Caco-2 (cell line): Measurements from ENCODE around the gene ARHGDIB. TPM values are rescaled to one million over a fixed set of nuclear protein-coding genes. Genes with fewer than 3 reads are reported as not detected.

ENCODE experiments used
- BruUV-seq: library from RNA; stranded (reverse); fragments of 400-500 nt; replicated peaks from 2 replicates; lab custom pipeline; 2021; lab: Mats Ljungman, UMichigan
- CTCF ChIA-PET: fragments of 300-600 bp; sonication (Branson Sonifier 250); formaldehyde crosslinking; loops from one replicate; lab custom pipeline; 2022; ENCODE audit warnings: antibody characterized with exemption; lab: Charles Lee
- POLR2A ChIA-PET: fragments of 300-600 bp; sonication (Branson Sonifier 250); formaldehyde crosslinking; loops from one replicate; lab custom pipeline; 2022; ENCODE audit warnings: antibody characterized with exemption; lab: Charles Lee
- DNase-seq, 2 experiments: peaks; one replicate each; pipeline versions ENCODE4 v3.0.0 to v3.0.0-alpha.2; 2020 to 2022
- H3K27me3 ChIP-seq: replicated peaks from 2 replicates; pipeline ENCODE4 v1.6.0; 2011; ENCODE audit warnings: low read length; ENCODE audit not compliant: control insufficient read depth, insufficient read depth
- H3K36me3 ChIP-seq: 2 replicates; pipeline ENCODE4 v1.5.1; 2011; ENCODE audit warnings: low read length; ENCODE audit not compliant: control insufficient read depth, insufficient read depth
- H3K4me1 ChIP-seq: fragments of 250-450 bp; sonication (Bioruptor Pico); 2 replicates; pipeline ENCODE4 v1.5.1; 2020; ENCODE audit warnings: mild to moderate bottlenecking
- H3K4me3 ChIP-seq: 2 replicates; pipeline ENCODE4 v1.5.1; 2011; ENCODE audit warnings: low read depth, mild to moderate bottlenecking, control low read depth, low read length
- H3K9me3 ChIP-seq: fragments of 250-450 bp; sonication (Bioruptor Pico); 2 replicates; pipeline ENCODE4 v1.5.1; 2020; ENCODE audit warnings: mild to moderate bottlenecking, moderate library complexity
- H3K27ac Mint-ChIP-seq: one replicate; pipeline ENCODE4 v1.8.0; 2022; ENCODE audit warnings: mixed read lengths; ENCODE audit not compliant: unreplicated experiment
- H3K27me3 Mint-ChIP-seq: one replicate; pipeline ENCODE4 v1.8.0; 2022; ENCODE audit warnings: mixed read lengths; ENCODE audit not compliant: insufficient read depth, unreplicated experiment
- H3K36me3 Mint-ChIP-seq: one replicate; pipeline ENCODE4 v1.8.0; 2022; ENCODE audit warnings: mild to moderate bottlenecking, mixed read lengths; ENCODE audit not compliant: insufficient read depth, unreplicated experiment
- H3K4me1 Mint-ChIP-seq: one replicate; pipeline ENCODE4 v1.8.0; 2022; ENCODE audit warnings: low read depth, mixed read lengths; ENCODE audit not compliant: unreplicated experiment
- H3K4me3 Mint-ChIP-seq: one replicate; pipeline ENCODE4 v1.8.0; 2022; ENCODE audit warnings: mild to moderate bottlenecking, moderate library complexity, mixed read lengths; ENCODE audit not compliant: unreplicated experiment
- H3K9me3 Mint-ChIP-seq: one replicate; pipeline ENCODE4 v1.8.0; 2022; ENCODE audit warnings: mixed read lengths; ENCODE audit not compliant: unreplicated experiment
- CTCF ChIP-seq, 2 experiments: fragments of 200-600 bp in 1 of 2; IDR thresholded peaks; 1 replicate in 1 of 2; 2 replicates in 1 of 2; pipeline versions ENCODE4 v1.5.1 to v1.8.0; 2011 to 2022; ENCODE audit warnings: antibody characterized with exemption in 1 of 2, control low read depth in 1 of 2, inconsistent platforms in 1 of 2, low read depth in 1 of 2, low read length in 1 of 2, mild to moderate bottlenecking in 1 of 2, moderate library complexity in 1 of 2; ENCODE audit not compliant: insufficient read depth in 1 of 2, severe bottlenecking in 1 of 2, unreplicated experiment in 1 of 2
- intact Hi-C: fragments of 100-400 bp; cut with micrococcal nuclease; formaldehyde crosslinking; loops from one replicate; pipeline ENCODE4 v1.10.0; 2022; ENCODE audit not compliant: unreplicated experiment
- total RNA-seq: library from RNA; stranded (reverse); gene quantifications from 2 replicates; pipeline ENCODE4 v1.2.3, GENCODE V29; 2022

Gene ARHGDIB
- total RNA-seq, 1 experiment from 2014 or later, result 15.9 TPM

GRCh38 chr12:14956905-14957304, 4.5 kb downstream of the ARHGDIB start:
- DNase-seq, result no peak
- H3K4me3 Mint-ChIP-seq, result no peak overlapping the region
- CTCF ChIA-PET, result no interaction called here
- Histone ChIP-seq H3K4me1 (peaks cover 5% of the 10 kb centered on the region; the same call in 1 of the 2 replicates), H3K36me3 (no peaks in the 10 kb centered on the region), H3K9me3 (no peaks in the 10 kb centered on the region), H3K4me3 (no peak overlapping the region), H3K27me3 (no peaks in the 10 kb centered on the region)
- no peaks in the 10 kb centered on the region for H3K36me3 Mint-ChIP-seq
- TF ChIP-seq CTCF (IDR thresholded peaks at IDR 0.05; ENCODE audit: insufficient read depth in 1 of 2, low read depth in 1 of 2, low read length in 1 of 2, severe bottlenecking in 1 of 2, unreplicated experiment in 1 of 2), result no peak
- H3K9me3 Mint-ChIP-seq, result peaks cover 12% of the 10 kb centered on the region
- no peak overlapping the region for H3K27ac Mint-ChIP-seq
- POLR2A ChIA-PET, result no interaction called here
- no TSS peak for BruUV-seq
- no peaks in the 10 kb centered on the region for H3K27me3 Mint-ChIP-seq
- intact Hi-C loops, result no loop called here
- H3K4me1 Mint-ChIP-seq, result no peaks in the 10 kb centered on the region

- CTCF ChIA-PET, result no interaction called here
- intact Hi-C loops, result no loop called here
- DNase-seq, result no peak
- no peaks in the 10 kb centered on the region for H3K27me3 Mint-ChIP-seq
- peaks cover 6% of the 10 kb centered on the region for H3K4me1 Mint-ChIP-seq
- no peaks in the 10 kb centered on the region for H3K27me3 ChIP-seq
- H3K27ac Mint-ChIP-seq, result no peak overlapping the region
- TF ChIP-seq CTCF (IDR thresholded peaks at IDR 0.05; ENCODE audit: insufficient read depth in 1 of 2, low read depth in 1 of 2, low read length in 1 of 2, severe bottlenecking in 1 of 2, unreplicated experiment in 1 of 2), result no peak
- H3K4me3 ChIP-seq, result no peak overlapping the region
- no peaks in the 10 kb centered on the region for H3K36me3 ChIP-seq
- H3K4me3 Mint-ChIP-seq, result no peak overlapping the region
- no TSS peak for BruUV-seq
- no peaks in the 10 kb centered on the region for H3K36me3 Mint-ChIP-seq
- no peaks in the 10 kb centered on the region for H3K9me3 ChIP-seq
- peaks cover 19% of the 10 kb centered on the region for H3K9me3 Mint-ChIP-seq
- POLR2A ChIA-PET, result no interaction called here
- H3K4me1 ChIP-seq, result peaks cover 11% of the 10 kb centered on the region
These were observed 5.1 kb downstream of the ARHGDIB start for GRCh38 chr12:14956024-14956891.

- Mint-ChIP-seq H3K27ac (no peak overlapping the region), H3K4me3 (no peak overlapping the region), H3K4me1 (peaks cover 25% of the 10 kb centered on the region), H3K27me3 (no peaks in the 10 kb centered on the region), H3K9me3 (peaks cover 31% of the 10 kb centered on the region), H3K36me3 (no peaks in the 10 kb centered on the region)
- Histone ChIP-seq H3K4me1 (peaks cover 28% of the 10 kb centered on the region), H3K9me3 (no peaks in the 10 kb centered on the region), H3K36me3 (no peaks in the 10 kb centered on the region), H3K4me3 (no peak overlapping the region), H3K27me3 (no peaks in the 10 kb centered on the region)
- intact Hi-C loops, result no loop called here
- ChIA-PET CTCF (interaction anchor here (0.6 kb wide), 1 partner anchor 41 kb away, joined by 3 read pairs; no protein-coding TSS in a partner anchor), POLR2A (no interaction called here)
- no TSS peak for BruUV-seq
- DNase-seq, result no peak
- no peak for TF ChIP-seq CTCF (IDR thresholded peaks at IDR 0.05; ENCODE audit: insufficient read depth in 1 of 2, low read depth in 1 of 2, low read length in 1 of 2, severe bottlenecking in 1 of 2, unreplicated experiment in 1 of 2)
These were observed 7.1 kb downstream of the ARHGDIB start for GRCh38 chr12:14954269-14954668.
